H1 (cell line): ENCODE results near the gene PUS7L. TPM values are rescaled to one million over a fixed set of nuclear protein-coding genes. Genes with fewer than 3 reads are reported as not detected.

Source experiments
- ASH2L ChIP-seq: fragments of 200-600, 300-600 bp; sonication (generic); IDR thresholded peaks from one replicate; pipeline ENCODE4 v1.7.1; 2017; ENCODE audit warnings: low read length
- CTBP2 ChIP-seq: IDR thresholded peaks from 2 replicates; pipeline ENCODE4 v1.7.0; 2011; ENCODE audit warnings: borderline replicate concordance, mild to moderate bottlenecking, moderate library complexity, mixed read lengths, low read length; ENCODE audit not compliant: insufficient read depth, insufficient read length
- KDM5A ChIP-seq: fragments of 200-600 bp; IDR thresholded peaks from 2 replicates; pipeline ENCODE4 v1.7.1; 2012; ENCODE audit warnings: mild to moderate bottlenecking, low read length, inconsistent platforms, mixed read lengths
- polyA plus RNA-seq, 7 experiments: library from polyadenylated mRNA; depleted of rRNA in 3 of 7; stranded (reverse) in 5 of 7; unstranded in 2 of 7; fragments of >200 nt in 5 of 7; fragments of 200-250 nt in 2 of 7; gene quantifications; 1 replicate in 5 of 7; 2 replicates in 1 of 7; 4 replicates in 1 of 7; pipeline versions ENCODE4 v1.2.1 to v1.2.3, GENCODE V29; 2011 to 2013; ENCODE audit warnings: missing spikeins in 2 of 7, mixed read lengths in 2 of 7
- total RNA-seq: library from RNA; stranded (reverse); fragmentation: NEBNext Ultra II Directional; extraction: Animal tissue kit (Norgen Biotek cat#: 25700); gene quantifications from 2 replicates; pipeline ENCODE4 v1.2.1, GENCODE V29; 2021

The PUS7L gene
- total and polyA plus RNA-seq, 2 of the 8 experiments (the other 6 are each of a cell fraction or from before 2014, with no cell fraction given), result 3.6 to 26.8 TPM

DNA sequence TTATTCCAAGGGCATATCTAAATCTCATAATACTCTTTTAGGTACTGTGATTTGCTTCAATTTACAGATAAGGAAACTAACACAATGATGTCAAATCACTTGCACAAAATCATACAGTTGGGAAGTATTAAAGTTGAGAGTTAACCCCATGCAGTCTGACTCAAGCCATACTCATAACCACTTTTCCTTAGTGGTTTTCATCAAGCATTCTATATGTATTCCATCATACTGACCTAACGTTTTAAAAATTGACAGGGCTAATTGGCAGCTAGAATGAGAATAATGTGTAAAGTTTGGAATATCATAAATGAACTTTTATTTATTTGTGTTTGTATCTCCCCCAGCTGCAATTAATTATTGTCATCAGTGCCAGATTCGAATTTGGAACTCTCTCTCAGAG is 20.9 kb downstream of the PUS7L start (continued):
- TF ChIP-seq CTBP2, result no peak
- TF ChIP-seq KDM5A, result no peak
- no peak for TF ChIP-seq ASH2L
